Dedifferentiated amniotic fluid mesenchymal stem cell (primary cell): ENCODE measurements around the gene CERK.
"Not testable (repeated sequence)": the region's sequence is repeated elsewhere in the genome, so short reads cannot be mapped to it uniquely, and the experiment has no call there.

Experiments used
- DNase-seq: peaks from one replicate; pipeline ENCODE4 v3.0.0-alpha.2; 2016; ENCODE audit errors: extremely low spot score

Gene CERK

GRCh38 chr22:46748908-46749675, 11.0 kb upstream of the CERK start:
- DNase-seq = no peak

- DNase-seq = no peak
Measured at GRCh38 chr22:46748206-46748907, 10.3 kb upstream of the CERK start.

DNA sequence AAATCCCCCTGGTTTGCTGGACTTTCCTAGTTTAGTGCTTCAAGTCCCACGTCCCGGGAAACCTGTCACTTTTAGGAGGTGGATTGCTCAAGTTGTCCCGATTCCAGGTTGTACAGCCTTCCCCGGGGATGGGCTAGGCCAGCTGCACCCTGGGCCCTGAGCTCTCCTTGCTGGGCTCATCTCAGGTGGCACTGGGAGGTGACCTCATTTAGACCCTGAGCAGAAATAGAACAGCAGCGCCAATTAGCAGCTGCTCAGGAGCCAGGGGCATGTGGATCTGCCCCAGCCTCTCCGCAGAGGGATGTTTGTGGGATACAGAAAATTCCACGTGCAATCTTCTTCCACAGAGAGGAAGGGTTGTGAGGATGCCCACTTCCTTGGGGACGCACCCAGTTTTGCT, 9.6 kb upstream of the CERK start:
- DNase-seq = no peak

- DNase-seq = no peak
Measured at GRCh38 chr22:46746620-46747019, 8.6 kb upstream of the CERK start.

DNA sequence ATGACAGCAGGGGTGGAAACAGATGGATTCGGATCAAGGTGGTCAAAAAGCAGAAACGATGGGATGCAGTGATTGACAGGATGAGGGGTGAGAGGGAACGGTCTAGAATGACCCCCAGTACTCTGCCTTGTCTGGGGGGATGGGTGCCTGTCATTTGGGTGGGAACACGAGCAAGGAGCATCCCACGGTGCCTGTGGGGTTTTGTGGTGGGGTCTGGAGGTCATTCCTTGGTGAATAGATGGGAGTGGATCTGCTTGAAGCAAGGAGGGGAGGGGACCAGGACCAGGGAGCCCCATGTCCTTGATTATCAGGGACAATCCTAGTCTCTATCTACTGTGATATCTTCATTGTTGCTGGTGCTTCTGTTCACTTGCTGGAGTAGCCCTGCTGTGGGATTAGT, 8.1 kb upstream of the CERK start:
- DNase-seq = no peak

DNA sequence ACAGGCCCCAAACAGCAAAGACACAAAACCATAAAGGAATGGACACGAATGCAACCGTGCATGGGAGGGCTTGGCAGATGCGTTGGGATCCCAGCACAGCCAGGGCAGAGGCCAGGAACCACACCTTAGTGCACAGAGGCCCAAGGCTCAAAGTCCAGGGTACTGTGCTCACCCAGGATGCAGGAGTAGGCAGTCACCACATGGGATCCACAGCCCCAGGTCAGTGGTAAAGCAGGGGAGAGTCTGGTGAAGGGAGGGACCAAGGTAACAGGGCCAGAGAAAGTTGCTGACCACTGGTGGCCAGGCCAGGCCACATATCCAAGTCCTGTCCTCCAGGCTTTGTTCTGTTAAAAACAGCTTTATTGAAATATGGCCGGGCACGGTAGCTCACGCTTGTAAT, 6.5 kb upstream of the CERK start:
- no peak for DNase-seq

GRCh38 chr22:46742576-46743221, 4.6 kb upstream of the CERK start:
- no peak for DNase-seq

- no peak for DNase-seq
Measured at GRCh38 chr22:46741974-46742519, 4.0 kb upstream of the CERK start.

DNA sequence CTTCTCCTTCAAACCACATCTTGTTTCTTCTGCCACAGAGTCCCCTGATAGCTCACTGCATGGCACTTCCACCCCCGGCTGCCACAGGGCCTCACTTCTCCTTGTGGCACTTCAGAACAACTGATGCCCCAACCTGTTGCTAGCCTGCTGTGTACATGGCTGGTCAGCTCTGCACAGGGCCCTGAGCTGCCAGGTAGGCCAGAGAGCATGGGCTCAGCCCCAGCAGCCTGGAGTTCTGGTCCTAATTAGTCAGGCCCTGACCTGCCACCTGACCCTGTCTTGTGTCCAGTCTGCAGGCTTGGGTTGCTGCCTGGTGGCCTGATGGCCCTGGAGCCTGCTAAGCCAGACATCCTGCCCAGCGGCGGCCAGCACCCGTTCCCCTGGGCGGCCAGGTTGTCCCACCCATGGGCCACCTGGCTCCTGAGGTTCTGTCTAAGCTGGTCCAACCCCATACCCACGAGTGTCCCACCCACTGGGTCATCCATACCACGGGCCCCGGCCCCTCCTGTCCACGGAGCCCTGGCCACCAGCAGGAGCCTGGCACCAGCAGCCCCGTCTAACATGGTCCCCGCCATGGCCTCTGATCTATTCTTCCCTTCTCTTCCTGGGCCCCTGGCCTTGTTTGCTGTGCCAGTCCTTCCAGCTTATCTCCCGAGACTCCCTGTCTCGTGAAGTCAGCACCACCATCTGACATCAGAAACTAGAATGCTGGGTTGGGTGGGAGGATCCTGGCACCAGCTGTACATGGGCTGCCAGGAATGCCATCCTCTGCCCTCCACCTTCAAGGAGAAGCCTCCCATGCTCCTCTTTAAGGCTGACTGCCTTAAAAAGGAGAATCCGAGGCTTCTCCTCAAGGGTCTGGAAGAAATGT, 3.1 kb upstream of the CERK start:
- no peak for DNase-seq

DNA sequence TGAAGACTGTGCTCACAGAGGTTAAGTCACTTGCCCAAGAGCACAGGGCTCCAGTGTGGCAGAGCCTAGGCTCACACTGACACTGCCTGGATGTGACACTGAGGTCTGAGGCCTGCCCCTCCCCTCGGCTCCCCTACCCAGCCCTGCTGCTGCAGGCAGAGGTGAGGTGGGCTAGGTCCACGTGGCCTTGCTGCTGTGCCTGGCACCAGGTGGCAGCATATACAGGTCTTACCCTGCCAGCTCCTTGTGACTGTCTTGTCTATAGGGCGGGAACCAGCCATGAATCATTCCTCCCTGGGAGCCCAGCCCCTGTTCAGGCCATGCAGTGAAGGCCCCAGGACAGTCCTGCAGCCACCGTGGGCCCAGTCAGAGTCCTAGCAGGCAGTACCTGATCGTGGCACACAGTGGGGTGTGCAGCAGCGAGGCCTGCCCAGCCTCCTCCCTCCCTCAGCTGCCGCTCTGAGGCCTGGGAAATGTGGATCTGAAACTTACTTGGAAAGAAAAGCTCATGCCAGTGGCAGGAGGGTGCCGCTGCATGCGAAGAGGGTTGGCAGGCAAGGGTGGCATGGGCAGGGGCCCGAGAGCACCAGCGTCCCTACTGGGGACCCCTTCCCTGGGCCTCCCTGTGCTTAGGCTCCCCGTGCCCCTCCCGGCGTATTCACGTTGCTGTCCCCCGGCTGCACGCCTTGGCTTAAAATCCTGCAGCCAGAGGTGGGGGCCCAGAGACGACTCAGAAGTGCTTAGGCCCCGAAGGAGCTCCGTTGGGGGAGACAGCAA, 1.2 kb upstream of the CERK start:
- no peak for DNase-seq

DNA sequence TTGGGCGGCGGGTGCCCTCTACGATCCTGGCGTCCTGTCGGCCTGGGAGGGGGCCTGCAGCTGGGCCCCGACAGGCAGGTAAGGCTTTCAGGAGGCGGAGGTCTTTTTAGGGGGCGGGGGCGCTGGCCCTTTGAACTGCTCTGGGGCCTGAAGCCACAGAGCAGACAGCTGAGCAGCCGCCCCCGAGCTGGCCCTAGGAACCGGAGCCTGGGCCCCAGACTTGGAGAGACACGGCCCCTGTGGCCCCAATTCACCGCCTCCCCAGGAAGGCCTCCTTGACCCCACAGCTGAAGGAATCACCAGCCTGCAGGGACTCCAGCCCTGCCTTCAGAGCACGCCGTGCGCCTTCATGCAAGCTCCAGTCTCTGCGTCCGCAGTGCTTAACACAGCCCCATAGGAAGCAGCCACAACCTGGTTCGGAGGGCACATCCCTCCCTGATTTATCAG, 618 bp upstream of the CERK start:
- no peak for DNase-seq

DNA sequence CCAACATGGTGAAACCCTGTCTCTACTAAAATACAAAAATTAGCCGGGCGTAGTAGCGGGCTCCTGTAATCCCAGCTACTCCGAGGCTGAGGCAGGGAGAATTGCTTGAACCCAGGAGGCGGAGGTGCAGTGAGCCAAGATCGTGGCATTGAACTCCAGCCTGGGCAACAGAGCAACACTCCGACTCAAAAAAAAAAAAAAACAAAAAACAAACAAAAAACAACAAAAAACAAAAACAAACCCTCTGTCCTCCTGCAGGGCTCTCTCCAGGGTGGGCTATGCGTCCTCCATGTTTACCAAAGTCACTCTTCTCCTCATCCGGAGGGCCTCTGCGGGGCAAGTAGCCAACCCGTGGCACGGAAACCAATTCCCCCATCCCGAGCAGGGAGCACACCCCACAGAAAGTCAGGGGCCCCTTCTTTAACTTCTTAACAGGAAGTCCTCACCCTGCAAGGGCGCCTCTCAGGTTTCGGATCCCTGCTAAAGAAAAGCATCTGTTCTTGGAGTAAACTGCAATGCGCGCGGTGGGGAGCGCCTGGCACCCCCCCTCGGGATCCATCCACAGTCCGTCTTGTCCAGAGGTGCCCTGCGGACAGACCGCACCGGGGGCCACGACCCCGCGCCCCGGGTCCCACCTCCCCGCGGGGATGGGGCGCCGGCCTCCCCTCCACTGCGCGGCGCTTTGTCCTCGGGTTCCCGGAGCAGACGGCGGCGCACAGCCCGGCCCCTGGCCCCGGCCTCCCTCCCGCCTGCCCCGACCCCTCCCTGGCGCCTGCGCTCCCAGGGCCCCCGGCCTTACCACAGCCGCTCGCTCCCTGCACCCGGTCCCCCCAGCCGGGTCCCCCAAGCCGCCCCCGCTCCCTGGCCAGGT, 712 bp downstream of the CERK start:
- DNase-seq = peak; percentile 35

GRCh38 chr22:46736705-46737104, 1.3 kb downstream of the CERK start:
- DNase-seq = no peak

DNA sequence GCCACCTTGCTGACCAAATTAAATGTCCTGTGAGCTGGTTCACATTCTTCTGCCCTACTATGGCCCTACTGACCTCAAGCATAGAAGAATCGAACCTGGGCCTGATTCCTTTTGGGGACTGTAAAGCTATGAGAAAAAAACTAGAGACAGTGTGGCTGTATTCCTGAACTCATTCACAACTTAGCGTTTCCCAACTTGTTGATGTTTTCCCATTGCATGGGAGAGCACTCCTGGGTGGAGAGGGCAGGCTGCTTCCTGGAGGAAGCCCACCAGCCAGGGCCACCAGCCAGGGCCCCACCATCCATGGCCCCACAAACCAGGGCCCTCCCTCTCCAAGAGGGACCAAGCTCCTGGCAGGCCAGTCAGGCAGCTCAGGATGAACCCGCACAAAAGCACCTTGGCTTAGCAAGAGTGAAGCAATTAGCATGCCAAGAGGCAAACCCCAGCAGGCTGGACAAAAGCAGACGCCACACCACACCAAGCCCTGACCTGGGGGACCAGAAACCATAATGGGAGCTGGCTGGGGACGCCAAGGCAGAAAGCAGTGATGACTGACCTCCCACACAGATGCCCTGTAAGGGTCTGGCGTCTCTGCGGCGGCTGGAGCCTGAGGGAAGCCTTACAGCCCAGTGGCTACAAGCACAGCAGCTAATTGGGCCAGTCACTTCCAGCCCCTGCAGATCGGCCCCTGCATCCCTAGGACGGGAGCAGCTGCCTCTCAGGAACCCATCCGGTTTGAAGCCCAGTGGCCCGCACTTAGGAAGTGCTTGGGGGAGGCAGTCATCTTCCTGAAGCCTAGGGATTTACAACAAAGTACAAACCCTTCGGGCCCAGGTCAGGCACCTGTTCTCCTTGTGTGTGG, 2.1 kb downstream of the CERK start:
- DNase-seq = no peak

DNA sequence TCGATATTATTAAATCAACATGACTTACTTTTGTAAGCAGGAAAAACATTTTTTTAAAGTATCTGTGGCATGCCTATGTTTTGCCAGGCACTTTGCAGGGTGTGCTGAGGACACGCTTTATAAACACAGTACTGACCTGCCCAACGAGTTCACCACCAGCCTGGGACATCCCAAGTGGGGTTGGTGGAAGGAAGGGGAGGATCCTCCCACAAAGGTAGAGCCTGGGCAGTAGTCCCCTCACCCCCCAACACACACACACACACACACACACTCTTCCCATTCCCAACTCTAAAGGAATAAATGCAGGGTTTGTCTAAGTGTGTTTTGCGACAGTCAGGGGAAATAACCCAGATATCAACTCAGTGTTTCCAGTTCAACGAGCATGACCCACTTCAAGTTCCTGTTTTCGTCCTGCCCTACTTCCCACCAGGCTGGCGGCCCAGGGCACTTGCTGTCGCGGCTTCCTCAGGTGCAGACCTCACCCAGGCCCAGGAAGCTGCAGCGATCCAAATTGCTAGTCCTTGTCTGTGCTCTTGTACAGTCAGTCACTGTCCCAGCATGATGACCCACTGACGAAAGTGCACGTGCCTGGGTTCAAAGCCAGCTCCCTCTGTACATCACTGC, 3.1 kb downstream of the CERK start:
- DNase-seq = no peak

DNA sequence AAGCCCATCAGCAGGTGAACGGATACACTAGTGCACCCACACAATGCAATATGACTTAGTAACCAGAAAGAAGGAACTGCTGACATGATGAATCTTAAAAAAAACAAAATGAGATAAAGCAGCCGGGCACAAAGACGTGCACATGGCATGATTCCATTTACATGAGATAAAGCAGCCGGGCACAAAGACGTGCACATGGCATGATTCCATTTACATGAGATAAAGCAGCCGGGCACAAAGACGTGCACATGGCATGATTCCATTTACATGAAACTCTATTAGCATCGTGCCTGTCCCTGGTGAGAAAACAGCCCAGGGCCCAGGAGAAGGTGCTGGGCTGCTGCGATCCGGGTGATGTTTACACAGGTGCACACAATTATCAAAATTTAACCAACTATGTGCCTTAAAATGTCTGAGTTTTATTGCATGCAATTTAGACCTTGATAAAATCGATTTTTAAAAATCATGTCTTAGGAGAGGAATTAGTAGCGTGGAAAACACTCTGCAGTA, 3.8 kb downstream of the CERK start:
- not testable (repeated sequence) for DNase-seq

DNA sequence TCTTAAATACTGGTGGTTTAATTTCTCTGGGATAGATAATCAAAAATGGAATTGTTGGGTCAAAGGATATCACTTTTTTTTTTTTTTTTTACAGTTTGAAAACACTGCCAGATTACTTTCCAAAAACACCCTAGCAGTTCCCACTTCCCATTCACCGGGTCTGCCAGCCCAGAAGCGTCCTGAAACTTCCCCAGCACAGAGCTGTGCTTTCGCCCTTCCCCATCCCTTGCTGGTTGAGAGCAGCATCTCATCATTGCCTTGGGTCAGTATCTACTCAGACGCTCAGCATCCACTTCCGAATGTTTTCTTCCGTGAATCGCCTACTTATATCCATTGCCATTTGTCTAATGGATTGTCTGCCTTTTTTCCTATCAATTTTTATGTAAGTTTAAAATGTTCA, 5.5 kb downstream of the CERK start:
- DNase-seq = no peak

DNA sequence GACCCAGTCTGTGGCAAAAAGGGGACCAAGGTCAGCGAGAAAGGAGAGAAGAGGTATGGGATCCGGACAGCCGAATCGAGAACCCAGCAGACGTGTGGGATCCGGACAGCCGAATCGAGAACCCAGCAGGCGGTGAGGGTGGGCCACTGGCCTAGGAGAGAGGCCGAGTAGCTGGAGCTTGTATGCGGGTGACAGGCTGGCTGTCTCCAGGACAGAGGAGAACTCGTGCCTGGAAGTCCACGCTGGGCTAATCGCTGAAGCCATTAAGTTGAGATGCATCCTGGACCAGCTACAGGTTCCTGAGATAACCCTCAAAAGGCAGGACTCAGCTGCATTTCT, 6.0 kb downstream of the CERK start:
- no peak for DNase-seq
